Activated CD8-positive, alpha-beta memory T cell treated with anti-CD3 and anti-CD28 coated beads, Interleukin-2, amount 10 ng/mL, durations not matched to agents 7 days and 5 days (primary cell): Measurements from ENCODE around the gene SLC26A9. TPM values are rescaled to one million over a fixed set of nuclear protein-coding genes. Genes with fewer than 3 reads are reported as not detected.

Experiments used
- ATAC-seq: fragments of 150-1000 bp; cut with Tn5 transposase; one replicate; pipeline ENCODE4 v1.10.0; 2021; ENCODE audit warnings: moderate library complexity
- CTCF ChIA-PET: fragments of 350-600 bp; sonication (Branson Sonifier 250); formaldehyde crosslinking; loops from one replicate; lab custom pipeline; 2021; ENCODE audit warnings: antibody characterized with exemption; lab: Charles Lee
- DNase-seq: peaks from one replicate; pipeline ENCODE4 v3.0.0-alpha.2; 2020
- H3K27ac Mint-ChIP-seq: one replicate; pipeline ENCODE4 v1.8.0; 2021; ENCODE audit warnings: mild to moderate bottlenecking, mixed read lengths
- H3K27me3 Mint-ChIP-seq: one replicate; pipeline ENCODE4 v1.8.0; 2021; ENCODE audit warnings: mixed read lengths
- H3K36me3 Mint-ChIP-seq: one replicate; pipeline ENCODE4 v1.8.0; 2021; ENCODE audit warnings: mild to moderate bottlenecking, mixed read lengths
- H3K4me1 Mint-ChIP-seq: one replicate; pipeline ENCODE4 v1.8.0; 2021; ENCODE audit warnings: mixed read lengths
- H3K4me3 Mint-ChIP-seq: one replicate; pipeline ENCODE4 v1.8.0; 2021; ENCODE audit warnings: mild to moderate bottlenecking, moderate library complexity, mixed read lengths
- H3K9me3 Mint-ChIP-seq: one replicate; pipeline ENCODE4 v1.8.0; 2022; ENCODE audit warnings: low read depth, mixed read lengths
- total RNA-seq, 2 experiments: library from RNA; stranded (reverse); gene quantifications; one replicate each; pipeline ENCODE4 v1.2.3, GENCODE V29; 2021

Gene SLC26A9
- total RNA-seq, 2 experiments from 2014 or later: not detected

DNA sequence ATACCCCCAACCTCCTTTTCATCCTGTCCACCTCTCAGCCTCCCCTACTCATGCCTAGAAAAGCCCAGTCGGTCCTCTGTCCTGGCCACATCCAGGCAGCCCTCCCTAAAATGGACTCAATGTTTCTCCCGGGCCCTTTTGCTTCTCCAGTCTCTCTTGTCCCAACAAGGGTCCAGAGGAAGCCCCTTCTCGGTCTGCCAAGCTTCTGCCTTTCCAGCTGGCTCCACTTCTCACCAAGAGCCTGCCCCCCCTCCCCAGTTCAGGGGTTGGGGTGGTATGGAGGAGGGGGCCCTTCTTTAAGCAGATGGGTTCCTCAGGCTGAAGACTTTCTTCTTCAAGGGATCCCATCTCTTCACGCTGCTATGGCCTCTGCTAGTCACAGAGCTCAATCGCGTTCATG is 36.0 kb upstream of the SLC26A9 start:
- Mint-ChIP-seq H3K4me3 (no peak overlapping the region), H3K4me1 (no peaks in the 10 kb centered on the region), H3K27ac (no peak overlapping the region), H3K36me3 (no peaks in the 10 kb centered on the region), H3K27me3 (no peaks in the 10 kb centered on the region), H3K9me3 (peaks cover 9% of the 10 kb centered on the region)
- ATAC-seq (no peak), DNase-seq (no peak)
- CTCF ChIA-PET: interaction anchor here (1.2 to 5.8 kb wide), 4 partner anchors 18 to 321 kb away, joined by 4 to 129 read pairs (median 74); no protein-coding TSS in a partner anchor

GRCh38 chr1:205978676-205979075 is 35.4 kb upstream of the SLC26A9 start:
- Mint-ChIP-seq H3K4me3 (no peak overlapping the region), H3K27ac (no peak overlapping the region)

GRCh38 chr1:205977402-205978014 is 34.3 kb upstream of the SLC26A9 start:
- CTCF ChIA-PET: interaction anchor here (0.5 to 5.8 kb wide), 77 partner anchors 9 to 453 kb away, joined by 3 to 129 read pairs (median 4); partner anchors contain the start of genes CTSE, ELK4, PM20D1 and RAB29
- ATAC-seq (peak; percentile 78), DNase-seq (peak; percentile 80)
- Mint-ChIP-seq H3K27ac (no peak overlapping the region), H3K4me1 (no peaks in the 10 kb centered on the region), H3K4me3 (no peak overlapping the region), H3K36me3 (no peaks in the 10 kb centered on the region), H3K27me3 (no peaks in the 10 kb centered on the region), H3K9me3 (peaks cover 19% of the 10 kb centered on the region)

More at GRCh38 chr1:205978676-205979075, 35.4 kb upstream of the SLC26A9 start:
- Mint-ChIP-seq H3K9me3 (peaks cover 14% of the 10 kb centered on the region), H3K36me3 (no peaks in the 10 kb centered on the region), H3K4me1 (no peaks in the 10 kb centered on the region), H3K27me3 (no peaks in the 10 kb centered on the region)
- no peak for DNase-seq
- no peak for ATAC-seq
- CTCF ChIA-PET: interaction anchor here (0.9 to 5.8 kb wide), 12 partner anchors 8 to 389 kb away, joined by 3 to 129 read pairs (median 16); partner anchors contain the start of gene RAB29

DNA sequence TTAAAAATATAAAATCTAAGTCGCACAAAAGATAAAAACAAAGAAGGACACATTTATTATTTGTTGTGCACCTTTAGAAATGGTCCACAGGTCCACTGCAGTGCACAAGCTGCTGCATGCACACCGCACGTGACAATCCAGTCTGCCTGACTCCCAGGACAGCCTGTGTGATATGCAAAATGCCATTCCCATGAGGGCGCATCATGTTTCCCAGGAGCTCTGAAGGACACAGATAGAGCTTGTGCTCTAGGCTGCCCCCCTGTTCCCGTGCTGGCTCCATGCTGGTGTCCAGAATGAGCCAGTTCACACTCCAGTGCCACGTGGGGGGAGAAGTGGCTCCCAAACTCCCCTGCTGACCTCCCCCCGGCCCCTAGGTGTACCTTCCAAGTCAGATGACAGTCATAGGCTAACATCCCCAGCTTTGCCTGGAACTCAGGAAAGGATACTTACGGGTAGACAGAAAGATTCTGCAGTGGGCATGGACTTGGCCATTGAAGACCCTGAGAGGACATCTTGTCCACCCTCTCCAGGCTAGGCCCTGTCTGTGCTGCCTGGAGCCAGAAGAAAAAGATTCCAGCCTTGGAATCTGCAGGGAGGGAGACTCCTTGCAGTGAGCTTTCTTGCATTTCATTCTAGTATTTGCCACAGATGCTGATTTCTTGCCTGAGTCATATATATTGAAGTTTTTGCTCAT is 33.6 kb upstream of the SLC26A9 start:
- DNase-seq (no peak), ATAC-seq (no peak)
- H3K36me3 Mint-ChIP-seq: no peaks in the 10 kb centered on the region

DNA sequence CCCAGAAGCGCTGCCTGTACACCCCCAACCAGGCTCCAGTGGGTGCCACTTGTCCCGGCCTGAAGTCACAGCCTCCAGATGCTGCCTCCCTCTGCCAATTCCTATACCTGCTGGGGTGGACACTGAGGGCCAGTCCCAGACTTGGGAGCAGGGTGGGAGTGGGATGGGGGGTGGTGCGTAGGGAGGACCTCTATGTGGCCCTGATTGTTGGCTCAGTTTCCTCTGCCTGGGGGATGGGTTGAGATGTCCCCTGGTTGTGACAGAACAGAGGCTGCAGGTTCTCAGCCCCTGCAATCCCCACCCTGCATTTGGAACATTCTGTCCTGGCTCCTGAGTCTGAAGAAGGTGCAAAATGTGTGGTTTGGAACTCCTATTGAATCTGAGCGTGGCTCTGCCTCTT is 32.8 kb upstream of the SLC26A9 start:
- no peak overlapping the region for H3K27ac Mint-ChIP-seq
- peaks cover 19% of the 10 kb centered on the region for H3K9me3 Mint-ChIP-seq
- no peaks in the 10 kb centered on the region for H3K4me1 Mint-ChIP-seq
- CTCF ChIA-PET: interaction anchor here (1.0 to 5.8 kb wide), 9 partner anchors 16 to 344 kb away, joined by 3 to 129 read pairs (median 12); partner anchors contain the start of gene ELK4
- no peaks in the 10 kb centered on the region for H3K36me3 Mint-ChIP-seq
- ATAC-seq: no peak
- no peaks in the 10 kb centered on the region for H3K27me3 Mint-ChIP-seq
- H3K4me3 Mint-ChIP-seq: no peak overlapping the region
- no peak for DNase-seq

More for the DNA sequence above, 33.6 kb upstream of the SLC26A9 start:
- Mint-ChIP-seq H3K9me3 (peaks cover 19% of the 10 kb centered on the region), H3K27me3 (no peaks in the 10 kb centered on the region), H3K4me1 (no peaks in the 10 kb centered on the region), H3K27ac (no peak overlapping the region), H3K4me3 (no peak overlapping the region)
- CTCF ChIA-PET: interaction anchor here (0.5 to 5.8 kb wide), 72 partner anchors 8 to 452 kb away, joined by 3 to 129 read pairs (median 4); partner anchors contain the start of genes CTSE, ELK4, PM20D1 and RAB29

- H3K27me3 Mint-ChIP-seq: no peaks in the 10 kb centered on the region
- no peak overlapping the region for H3K27ac Mint-ChIP-seq
- no peak overlapping the region for H3K4me3 Mint-ChIP-seq
- CTCF ChIA-PET: interaction anchor here (2.7 to 5.8 kb wide), 3 partner anchors 57 to 316 kb away, joined by 74 to 129 read pairs (median 128); no protein-coding TSS in a partner anchor
- no peaks in the 10 kb centered on the region for H3K36me3 Mint-ChIP-seq
- ATAC-seq (no peak), DNase-seq (no peak)
- H3K4me1 Mint-ChIP-seq: no peaks in the 10 kb centered on the region
- peaks cover 19% of the 10 kb centered on the region for H3K9me3 Mint-ChIP-seq
Measured at GRCh38 chr1:205975387-205975998, 32.2 kb upstream of the SLC26A9 start.

DNA sequence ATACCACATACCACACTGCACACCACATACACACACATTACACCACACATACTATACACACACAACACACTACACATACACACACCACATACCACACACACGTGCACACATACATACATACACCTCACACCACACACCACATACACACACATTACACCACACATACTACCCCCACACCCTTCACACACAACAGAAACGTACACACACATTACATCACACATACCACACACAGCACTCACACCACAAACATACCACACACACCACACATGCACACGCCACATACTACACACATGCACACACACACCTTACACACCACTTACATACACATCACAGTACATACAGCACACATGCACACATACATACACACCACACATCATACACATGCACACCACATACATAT is 31.5 kb upstream of the SLC26A9 start:
- H3K4me3 Mint-ChIP-seq: no peak overlapping the region
- no peaks in the 10 kb centered on the region for H3K36me3 Mint-ChIP-seq
- H3K4me1 Mint-ChIP-seq: no peaks in the 10 kb centered on the region
- DNase-seq (no peak), ATAC-seq (no peak)
- H3K27ac Mint-ChIP-seq: no peak overlapping the region
- H3K9me3 Mint-ChIP-seq: peaks cover 19% of the 10 kb centered on the region
- no peaks in the 10 kb centered on the region for H3K27me3 Mint-ChIP-seq
- CTCF ChIA-PET: no interaction called here

DNA sequence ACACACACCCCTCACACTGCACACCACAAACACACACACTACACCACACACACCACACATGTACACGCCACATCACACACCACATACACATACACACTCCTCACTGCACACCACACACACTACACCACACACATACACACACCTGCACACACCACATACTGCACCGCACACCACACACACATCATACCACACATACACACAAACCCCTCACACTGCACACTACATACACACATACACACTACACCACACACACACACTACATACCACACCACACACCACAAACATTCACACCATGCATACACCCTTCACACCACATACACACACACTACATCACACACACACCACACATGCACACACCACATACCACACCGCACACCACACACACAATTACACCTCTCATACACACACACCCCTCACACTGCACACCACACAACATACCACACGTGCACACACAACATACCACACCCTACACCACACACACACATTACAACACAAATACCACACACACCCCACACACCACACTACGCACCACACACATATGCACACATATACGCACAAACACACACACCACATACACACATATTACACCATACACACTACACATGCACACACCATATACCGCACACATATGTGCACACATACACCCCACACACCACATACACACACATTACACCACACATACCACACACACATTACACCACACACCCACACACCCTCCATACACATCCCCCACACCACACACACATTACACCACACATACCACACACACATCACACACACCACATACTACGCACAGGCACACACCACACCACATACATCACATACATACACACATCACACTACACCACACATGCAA is 30.3 kb upstream of the SLC26A9 start:
- H3K36me3 Mint-ChIP-seq: no peaks in the 10 kb centered on the region
- no peak overlapping the region for H3K4me3 Mint-ChIP-seq
- CTCF ChIA-PET: no interaction called here
- peaks cover 19% of the 10 kb centered on the region for H3K9me3 Mint-ChIP-seq
- H3K27me3 Mint-ChIP-seq: no peaks in the 10 kb centered on the region
- no peak for ATAC-seq
- no peak overlapping the region for H3K27ac Mint-ChIP-seq
- no peak for DNase-seq
- H3K4me1 Mint-ChIP-seq: no peaks in the 10 kb centered on the region

GRCh38 chr1:205972491-205973168 is 29.4 kb upstream of the SLC26A9 start:
- H3K4me3 Mint-ChIP-seq: no peak overlapping the region
- CTCF ChIA-PET: interaction anchor here (1.2 to 2.2 kb wide), 2 partner anchors 180 to 314 kb away, joined by 3 to 11 read pairs; no protein-coding TSS in a partner anchor
- H3K27ac Mint-ChIP-seq: no peak overlapping the region
- ATAC-seq (peak; percentile 78), DNase-seq (no peak)
- no peaks in the 10 kb centered on the region for H3K36me3 Mint-ChIP-seq
- no peaks in the 10 kb centered on the region for H3K4me1 Mint-ChIP-seq
- no peaks in the 10 kb centered on the region for H3K27me3 Mint-ChIP-seq
- peaks cover 19% of the 10 kb centered on the region for H3K9me3 Mint-ChIP-seq

- no peak overlapping the region for H3K4me3 Mint-ChIP-seq
- no peak overlapping the region for H3K27ac Mint-ChIP-seq
- CTCF ChIA-PET: interaction anchor here (1.2 to 2.2 kb wide), 3 partner anchors 11 to 313 kb away, joined by 3 to 11 read pairs (median 10); no protein-coding TSS in a partner anchor
- H3K4me1 Mint-ChIP-seq: no peaks in the 10 kb centered on the region
- peaks cover 19% of the 10 kb centered on the region for H3K9me3 Mint-ChIP-seq
- no peaks in the 10 kb centered on the region for H3K27me3 Mint-ChIP-seq
- ATAC-seq (peak; percentile 59), DNase-seq (no peak)
- no peaks in the 10 kb centered on the region for H3K36me3 Mint-ChIP-seq
Measured at GRCh38 chr1:205972081-205972480, 28.8 kb upstream of the SLC26A9 start.

DNA sequence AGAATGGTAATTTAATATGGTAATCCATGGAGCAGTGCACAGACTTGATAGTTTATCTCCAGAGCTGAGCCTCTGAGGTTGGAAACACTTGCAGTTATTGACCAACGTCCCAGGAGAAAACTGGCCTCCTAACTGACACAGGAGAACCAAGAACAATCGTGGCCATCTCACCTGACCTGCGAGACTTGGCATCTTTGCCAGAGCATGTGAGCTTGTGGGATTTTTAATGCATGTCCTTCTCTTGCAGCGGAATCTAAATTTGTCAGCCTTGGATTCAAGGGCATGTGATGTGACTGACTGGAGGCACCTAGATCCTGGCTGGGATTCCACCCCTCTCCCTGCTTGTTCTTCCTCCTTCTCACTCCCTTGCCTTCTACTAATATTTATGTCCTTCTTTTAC is 27.8 kb upstream of the SLC26A9 start:
- CTCF ChIA-PET: interaction anchor here (1.3 to 4.5 kb wide), 4 partner anchors 7 to 379 kb away, joined by 4 to 25 read pairs (median 10); no protein-coding TSS in a partner anchor
- H3K27ac Mint-ChIP-seq: no peak overlapping the region
- H3K36me3 Mint-ChIP-seq: no peaks in the 10 kb centered on the region
- no peak for ATAC-seq
- H3K9me3 Mint-ChIP-seq: peaks cover 19% of the 10 kb centered on the region
- no peak for DNase-seq
- no peak overlapping the region for H3K4me3 Mint-ChIP-seq
- H3K27me3 Mint-ChIP-seq: no peaks in the 10 kb centered on the region
- H3K4me1 Mint-ChIP-seq: no peaks in the 10 kb centered on the region

DNA sequence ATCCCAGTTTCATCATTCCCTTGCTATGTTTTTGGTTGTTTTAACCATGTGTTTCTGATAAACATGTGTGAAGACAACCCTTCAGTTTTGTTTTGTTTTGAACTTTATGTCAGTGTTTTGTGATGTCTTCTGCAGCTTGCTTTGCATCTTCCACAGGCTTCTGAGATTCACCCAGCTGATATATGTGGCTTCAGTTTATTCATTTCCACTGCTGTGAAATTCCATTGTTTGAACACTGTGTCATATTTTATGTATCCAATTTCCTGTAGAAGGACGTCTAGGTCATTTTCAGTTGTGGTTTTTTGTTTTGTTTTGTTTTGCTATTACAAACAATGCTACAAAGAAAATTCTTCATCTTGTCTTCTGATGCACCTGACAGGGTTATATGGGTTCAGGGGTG is 27.2 kb upstream of the SLC26A9 start:
- CTCF ChIA-PET: interaction anchor here (1.3 to 4.5 kb wide), 4 partner anchors 7 to 379 kb away, joined by 4 to 25 read pairs (median 10); no protein-coding TSS in a partner anchor
- DNase-seq: no peak
- peaks cover 19% of the 10 kb centered on the region for H3K9me3 Mint-ChIP-seq
- H3K27ac Mint-ChIP-seq: no peak overlapping the region
- no peak for ATAC-seq
- no peaks in the 10 kb centered on the region for H3K4me1 Mint-ChIP-seq
- H3K27me3 Mint-ChIP-seq: no peaks in the 10 kb centered on the region
- no peak overlapping the region for H3K4me3 Mint-ChIP-seq
- H3K36me3 Mint-ChIP-seq: no peaks in the 10 kb centered on the region
